ENCODE results near the gene S100A7.

DNA sequence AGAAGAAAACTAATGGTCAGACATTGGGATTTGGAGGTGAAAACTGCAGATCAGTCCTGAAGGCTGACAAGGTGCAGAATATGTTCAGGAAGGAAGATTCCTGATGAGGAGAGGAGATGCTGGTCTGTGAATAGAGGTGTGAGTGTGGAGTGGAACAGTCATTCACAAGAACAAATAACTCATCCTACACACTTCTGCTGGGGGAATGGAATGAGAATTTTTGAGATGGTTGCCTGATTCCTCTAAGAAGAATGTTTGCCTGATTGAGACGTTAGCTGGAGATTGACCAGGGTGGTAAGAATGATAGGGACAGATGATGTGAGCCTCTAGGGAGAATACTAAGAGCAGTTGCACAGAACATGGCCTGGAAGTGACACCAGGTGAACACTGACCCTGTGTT is 4.1 kb downstream of the S100A7 start:
- TF ChIP-seq, protein P1, sequence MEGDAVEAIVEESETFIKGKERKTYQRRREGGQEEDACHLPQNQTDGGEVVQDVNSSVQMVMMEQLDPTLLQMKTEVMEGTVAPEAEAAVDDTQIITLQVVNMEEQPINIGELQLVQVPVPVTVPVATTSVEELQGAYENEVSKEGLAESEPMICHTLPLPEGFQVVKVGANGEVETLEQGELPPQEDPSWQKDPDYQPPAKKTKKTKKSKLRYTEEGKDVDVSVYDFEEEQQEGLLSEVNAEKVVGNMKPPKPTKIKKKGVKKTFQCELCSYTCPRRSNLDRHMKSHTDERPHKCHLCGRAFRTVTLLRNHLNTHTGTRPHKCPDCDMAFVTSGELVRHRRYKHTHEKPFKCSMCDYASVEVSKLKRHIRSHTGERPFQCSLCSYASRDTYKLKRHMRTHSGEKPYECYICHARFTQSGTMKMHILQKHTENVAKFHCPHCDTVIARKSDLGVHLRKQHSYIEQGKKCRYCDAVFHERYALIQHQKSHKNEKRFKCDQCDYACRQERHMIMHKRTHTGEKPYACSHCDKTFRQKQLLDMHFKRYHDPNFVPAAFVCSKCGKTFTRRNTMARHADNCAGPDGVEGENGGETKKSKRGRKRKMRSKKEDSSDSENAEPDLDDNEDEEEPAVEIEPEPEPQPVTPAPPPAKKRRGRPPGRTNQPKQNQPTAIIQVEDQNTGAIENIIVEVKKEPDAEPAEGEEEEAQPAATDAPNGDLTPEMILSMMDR (IDR thresholded peaks at IDR 0.05), result no peak
- TF ChIP-seq POLR2A (IDR thresholded peaks at IDR 0.05), result no peak
- TF ChIP-seq POLR2AphosphoS5 (IDR thresholded peaks at IDR 0.05), result no peak
- no peak for TF ChIP-seq EP300 (IDR thresholded peaks at IDR 0.05)

All from suprapubic skin (tissue), 4 donors.